ENCODE results near the gene PIP4K2C. TPM values are rescaled to one million over a fixed set of nuclear protein-coding genes. Genes with fewer than 3 reads are reported as not detected.

Gene PIP4K2C
- total and polyA plus RNA-seq, 10 of the 15 experiments (the other 5 are each of a cell fraction or from before 2014, with no cell fraction given) = 4.8 to 25.1 (median 14.9) TPM

DNA sequence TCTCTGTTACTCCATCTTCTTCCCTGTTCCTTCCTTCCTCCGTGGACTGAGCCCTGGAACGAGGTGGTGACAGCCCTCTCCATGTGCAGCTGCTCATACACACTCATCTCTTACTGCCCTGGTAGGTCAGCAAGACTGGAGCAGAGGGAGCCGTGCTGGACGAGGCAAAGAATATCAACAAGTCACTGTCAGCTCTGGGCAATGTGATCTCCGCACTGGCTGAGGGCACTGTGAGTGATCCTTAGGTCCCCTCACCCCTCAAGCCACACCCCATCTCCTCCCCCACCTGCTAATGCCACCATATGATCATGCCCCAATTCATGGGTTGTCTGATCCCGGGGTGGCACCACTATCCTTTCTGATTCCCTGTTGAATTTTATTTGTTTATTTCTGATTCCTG is 22.2 kb upstream of the PIP4K2C start:
- BruUV-seq (replicated peaks) = no TSS peak
- WGBS (ENCODE audit: insufficient coverage, insufficient replicate concordance, low lambda C conversion rate, missing lambda C conversion rate) = 33% methylated on average over 5 of the region's 6 CpGs
- ATAC-seq (no peak), DNase-seq (ENCODE audit: low read depth, low spot score) (no peak), FAIRE-seq (no peak)
- no peaks in the 10 kb centered on the region for H3K79me2 ChIP-seq (ENCODE audit: control insufficient read depth, insufficient read depth, low read length)
- in situ Hi-C loops (cut with MboI) = no loop called here
- no peaks in the 10 kb centered on the region for H3K36me3 ChIP-seq (ENCODE audit: control insufficient read depth in 2 of 2, insufficient read depth in 2 of 2, low read length in 1 of 2)
- no peak overlapping the region for H2AFZ ChIP-seq (ENCODE audit: control insufficient read depth, low read depth, low read length)
- intact Hi-C loops (cut with micrococcal nuclease; ENCODE audit: unreplicated experiment) = no loop called here
- no peaks in the 10 kb centered on the region for H3K9me3 ChIP-seq (replicated peaks; ENCODE audit: control insufficient read depth, insufficient read depth, low read length)
- RAD21 ChIA-PET (ENCODE audit: unreplicated experiment) = interaction anchor here (0.9 kb wide), 1 partner anchor 23 kb away, joined by 3 read pairs; no protein-coding TSS in a partner anchor
- CTCF ChIA-PET = interaction anchor here (0.8 kb wide), 1 partner anchor 15 kb away, joined by 3 read pairs; no protein-coding TSS in a partner anchor
- H3K27ac ChIP-seq (ENCODE audit: control insufficient read depth, insufficient read depth) = no peak overlapping the region
- H3K9ac ChIP-seq (ENCODE audit: control insufficient read depth, insufficient read depth, low read length) = no peak overlapping the region
- H3K4me3 ChIP-seq = no peak overlapping the region
- H4K20me1 ChIP-seq (ENCODE audit: control insufficient read depth, insufficient read depth) = no peaks in the 10 kb centered on the region
- TF ChIP-seq NR2F1 (conservative IDR thresholded peaks at IDR 0.05) = no peak
- TF ChIP-seq BCL11A (IDR thresholded peaks at IDR 0.05; ENCODE audit: low read depth, low read length) = no peak
- no peak for TF ChIP-seq GATAD2B (conservative IDR thresholded peaks at IDR 0.05; ENCODE audit: low read depth)
- TF ChIP-seq HDAC2 (IDR thresholded peaks at IDR 0.05) = no peak
- TF ChIP-seq TCF3 (IDR thresholded peaks at IDR 0.05; ENCODE audit: borderline replicate concordance, insufficient read depth, low read depth, low read length) = no peak
- TF ChIP-seq SIX5 (IDR thresholded peaks at IDR 0.05; ENCODE audit: low read depth, low read length, severe bottlenecking) = no peak
- no peak for TF ChIP-seq YY1 (IDR thresholded peaks at IDR 0.05; ENCODE audit: low read depth, low read length)
- TF ChIP-seq RB1 (IDR thresholded peaks at IDR 0.05; ENCODE audit: borderline replicate concordance) = no peak
- no peak for TF ChIP-seq DPF2 (IDR thresholded peaks at IDR 0.05)
- TF ChIP-seq ZZZ3 (IDR thresholded peaks at IDR 0.05; ENCODE audit: control insufficient read depth, insufficient read length, low read depth) = no peak
- no peak for TF ChIP-seq ZSCAN29 (IDR thresholded peaks at IDR 0.05)
- no peak for TF ChIP-seq ZNF207 (IDR thresholded peaks at IDR 0.05; ENCODE audit: borderline replicate concordance)
- no peak for TF ChIP-seq SPI1 (IDR thresholded peaks at IDR 0.05; ENCODE audit: borderline replicate concordance, insufficient read depth, low read depth, low read length)
- TF ChIP-seq ZNF384 (IDR thresholded peaks at IDR 0.05; ENCODE audit: borderline replicate concordance, low read depth, low read length) = no peak
- TF ChIP-seq ASH2L (IDR thresholded peaks at IDR 0.05; ENCODE audit: borderline replicate concordance, low read depth) = no peak
- TF ChIP-seq EGR1 (IDR thresholded peaks at IDR 0.05; ENCODE audit: borderline replicate concordance in 1 of 2, low read depth in 2 of 2, low read length in 2 of 2) = no peak
- no peak for TF ChIP-seq CBX3 (IDR thresholded peaks at IDR 0.05; ENCODE audit: borderline replicate concordance, low read depth)
- TF ChIP-seq KAT2A (conservative IDR thresholded peaks at IDR 0.05; ENCODE audit: control insufficient read depth, low read depth, low read length) = no peak
- TF ChIP-seq CEBPB (IDR thresholded peaks at IDR 0.05; ENCODE audit: borderline replicate concordance in 1 of 2, low read depth in 2 of 2, low read length in 2 of 2) = no peak
- no peaks in the 10 kb centered on the region for H3K27me3 ChIP-seq (replicated peaks in 1 of 2; ENCODE audit: control insufficient read depth in 2 of 2, insufficient read depth in 2 of 2, low read length in 1 of 2)
- no peaks in the 10 kb centered on the region for H3K4me1 ChIP-seq (ENCODE audit: control insufficient read depth, insufficient read depth, low read length)
- no peak overlapping the region for H3K4me2 ChIP-seq (ENCODE audit: control insufficient read depth, insufficient read depth)
- SMC1A ChIA-PET (ENCODE audit: uncharacterized antibody, unreplicated experiment) = no interaction called here
- POLR2A ChIA-PET = interaction anchor here (0.6 kb wide), 1 partner anchor 41 kb away, joined by 3 read pairs; no protein-coding TSS in a partner anchor
